Spleen (tissue), 7 donors: ENCODE measurements around the gene ZMIZ1.

Source experiments
- POLR2AphosphoS5 ChIP-seq, 3 donors: sonication (generic); formaldehyde crosslinking; IDR thresholded peaks; one replicate each; pipeline ENCODE4 v1.5.1; 2017; ENCODE audit warnings: antibody characterized with exemption in 3 of 3
- TF ChIP-seq, protein P1 (sequence below), 11 experiments: fragments of 200-600 bp in 7 of 11; fragments of 450-650 bp in 4 of 11; sonication (generic) in 4 of 11; IDR thresholded peaks in 8 of 11; conservative IDR thresholded peaks in 3 of 11; 1 replicate in 7 of 11; 2 replicates in 4 of 11; pipeline versions ENCODE4 v1.4.0 to v1.8.0; 2016 to 2021; ENCODE audit warnings: antibody characterized with exemption in 11 of 11, inconsistent platforms in 4 of 11, mild to moderate bottlenecking in 1 of 11
- donor health status: DM: no; HTN: no; CAD: no; lungs with moderate emphysema.
- donor health status: DM: no; HTN: no; CAD: no.
- donor health status: DM: no; HTN: no; CAD: no.

DNA sequence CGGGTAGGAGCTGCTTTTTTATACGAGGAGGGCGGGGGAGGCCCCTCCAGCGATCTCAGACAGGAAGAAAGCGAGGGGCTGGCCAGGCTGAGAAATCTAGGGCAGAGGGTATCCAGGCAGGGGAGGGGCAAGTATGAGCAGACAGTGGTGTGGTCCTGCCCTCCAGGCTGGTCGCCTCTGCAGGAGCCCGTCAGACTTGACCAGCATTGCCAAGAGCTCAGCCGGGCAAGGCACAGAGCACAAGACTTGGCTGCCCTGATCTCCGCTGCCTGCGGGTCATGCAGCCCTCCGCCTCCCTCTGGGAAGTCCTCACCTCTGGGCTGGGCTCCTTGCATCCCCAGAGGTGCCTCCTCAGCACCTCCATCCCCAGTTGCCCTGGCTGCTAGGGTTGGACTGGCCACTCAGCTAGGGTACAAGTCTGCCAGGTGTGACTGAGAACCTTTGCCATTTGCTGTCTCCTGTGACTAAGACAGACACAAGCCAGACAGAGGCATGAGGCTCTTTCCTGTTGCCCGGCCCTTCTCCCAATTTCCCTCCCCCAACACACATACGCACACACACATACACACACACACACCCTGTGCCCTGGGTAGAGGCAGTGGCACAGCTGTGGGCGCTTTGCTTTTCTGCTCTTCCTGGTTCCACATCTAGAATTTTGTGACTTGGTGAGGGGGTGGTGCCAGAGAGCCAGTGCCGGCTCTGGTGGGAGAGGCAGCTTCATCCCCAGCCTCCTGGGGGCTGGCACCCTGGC, 219.4 kb downstream of the ZMIZ1 start:
- TF ChIP-seq POLR2AphosphoS5 (IDR thresholded peaks at IDR 0.05): peak in 2 of 3 donors; percentile 46 to 60
- TF ChIP-seq, protein P1, sequence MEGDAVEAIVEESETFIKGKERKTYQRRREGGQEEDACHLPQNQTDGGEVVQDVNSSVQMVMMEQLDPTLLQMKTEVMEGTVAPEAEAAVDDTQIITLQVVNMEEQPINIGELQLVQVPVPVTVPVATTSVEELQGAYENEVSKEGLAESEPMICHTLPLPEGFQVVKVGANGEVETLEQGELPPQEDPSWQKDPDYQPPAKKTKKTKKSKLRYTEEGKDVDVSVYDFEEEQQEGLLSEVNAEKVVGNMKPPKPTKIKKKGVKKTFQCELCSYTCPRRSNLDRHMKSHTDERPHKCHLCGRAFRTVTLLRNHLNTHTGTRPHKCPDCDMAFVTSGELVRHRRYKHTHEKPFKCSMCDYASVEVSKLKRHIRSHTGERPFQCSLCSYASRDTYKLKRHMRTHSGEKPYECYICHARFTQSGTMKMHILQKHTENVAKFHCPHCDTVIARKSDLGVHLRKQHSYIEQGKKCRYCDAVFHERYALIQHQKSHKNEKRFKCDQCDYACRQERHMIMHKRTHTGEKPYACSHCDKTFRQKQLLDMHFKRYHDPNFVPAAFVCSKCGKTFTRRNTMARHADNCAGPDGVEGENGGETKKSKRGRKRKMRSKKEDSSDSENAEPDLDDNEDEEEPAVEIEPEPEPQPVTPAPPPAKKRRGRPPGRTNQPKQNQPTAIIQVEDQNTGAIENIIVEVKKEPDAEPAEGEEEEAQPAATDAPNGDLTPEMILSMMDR (IDR thresholded peaks at IDR 0.05 in 8 of 11, conservative IDR thresholded peaks at IDR 0.05 in 3 of 11): no peak
